K562 (cell line): ENCODE data around the gene ZNF362. TPM values are rescaled to one million over a fixed set of nuclear protein-coding genes. Genes with fewer than 3 reads are reported as not detected.

Experiments
- ATF4 ChIP-seq: fragments of 450-650 bp; formaldehyde crosslinking; IDR thresholded peaks from 2 replicates; pipeline ENCODE4 v1.4.0; 2022; ENCODE audit warnings: mild to moderate bottlenecking, moderate library complexity
- ATF7 ChIP-seq: fragments of 450-650 bp; IDR thresholded peaks from 2 replicates; pipeline ENCODE4 v1.7.1; 2014; ENCODE audit warnings: mild to moderate bottlenecking, moderate library complexity
- BRCA1 ChIP-seq, 2 experiments: fragments of 450-650 bp in 1 of 2; sonication (generic) in 1 of 2; formaldehyde crosslinking in 1 of 2; IDR thresholded peaks; 2 replicates each; pipeline versions ENCODE4 v1.5.0 to v1.6.1; 2017 to 2020; ENCODE audit warnings: mild to moderate bottlenecking in 1 of 2, missing genetic modification reagents in 1 of 2
- CHD4 ChIP-seq: fragments of 200-600 bp; sonication (generic); IDR thresholded peaks from 3 replicates; pipeline ENCODE4 v1.6.1; 2012; ENCODE audit warnings: low read depth, mild to moderate bottlenecking, mixed read lengths, low read length, inconsistent platforms; ENCODE audit not compliant: insufficient read depth, insufficient replicate concordance, poor library complexity, severe bottlenecking
- CREBBP ChIP-seq: IDR thresholded peaks from one replicate; pipeline ENCODE4 v1.6.1; 2012; ENCODE audit warnings: low read depth, mild to moderate bottlenecking, control low read depth, inconsistent platforms, low read length
- ETV1 ChIP-seq: fragments of 450-650 bp; conservative IDR thresholded peaks from 2 replicates; pipeline ENCODE4 v1.6.1; 2016; ENCODE audit warnings: missing genetic modification characterization, control low read depth, low read depth, missing compliant biosample characterization
- FOXJ3 ChIP-seq: sonication (generic); formaldehyde crosslinking; IDR thresholded peaks from 2 replicates; pipeline ENCODE4 v1.4.0; 2020; ENCODE audit warnings: mild to moderate bottlenecking, missing genetic modification reagents
- GTF2F1 ChIP-seq: IDR thresholded peaks from 2 replicates; pipeline ENCODE4 v1.6.1; 2011; ENCODE audit warnings: low read depth, low read length, improper control_type of control experiment
- KDM2B ChIP-seq: fragments of 250-450 bp; sonication (Bioruptor Pico); IDR thresholded peaks from 2 replicates; pipeline ENCODE4 v1.8.0; 2021; ENCODE audit warnings: mild to moderate bottlenecking, moderate library complexity
- MCM3 ChIP-seq: fragments of 450-650 bp; IDR thresholded peaks from 2 replicates; pipeline ENCODE4 v1.6.1; 2016
- MCM7 ChIP-seq, 2 experiments: fragments of 450-650 bp; IDR thresholded peaks; 2 replicates each; pipeline ENCODE4 v1.6.1; 2016 to 2018
- MEF2A ChIP-seq: IDR thresholded peaks from 2 replicates; pipeline ENCODE4 v1.6.1; 2011; ENCODE audit warnings: low read depth, mild to moderate bottlenecking, low read length, moderate library complexity; ENCODE audit not compliant: control insufficient read depth
- NELFE ChIP-seq: IDR thresholded peaks from 2 replicates; pipeline ENCODE4 v1.6.1; 2011; ENCODE audit warnings: mild to moderate bottlenecking; ENCODE audit not compliant: insufficient read depth, insufficient read length
- NFIX ChIP-seq: fragments of 250-450 bp; sonication (Bioruptor Pico); IDR thresholded peaks from 2 replicates; pipeline ENCODE4 v1.4.0; 2020; ENCODE audit warnings: low read depth, mild to moderate bottlenecking, moderate library complexity
- NONO ChIP-seq, 2 experiments: fragments of 200-400 bp in 1 of 2; fragments of 450-650 bp in 1 of 2; formaldehyde crosslinking in 1 of 2; IDR thresholded peaks; 2 replicates each; pipeline ENCODE4 v1.6.1; 2017; ENCODE audit warnings: low read depth in 2 of 2, mild to moderate bottlenecking in 2 of 2, moderate library complexity in 2 of 2, low read length in 1 of 2
- PCBP1 ChIP-seq: fragments of 200-400 bp; formaldehyde crosslinking; IDR thresholded peaks from 2 replicates; pipeline ENCODE4 v1.6.1; 2018; ENCODE audit warnings: mild to moderate bottlenecking, low read depth, low read length; ENCODE audit not compliant: poor library complexity, severe bottlenecking
- POLR2A ChIP-seq: fragments of 450-650 bp; conservative IDR thresholded peaks from 2 replicates; pipeline ENCODE4 v1.6.1; 2016
- POLR2B ChIP-seq: fragments of 450-650 bp; IDR thresholded peaks from 2 replicates; pipeline ENCODE4 v1.6.1; 2018; ENCODE audit warnings: low read depth; ENCODE audit not compliant: partially characterized antibody
- PURB ChIP-seq: sonication (generic); formaldehyde crosslinking; IDR thresholded peaks from 2 replicates; pipeline ENCODE4 v1.9.0; 2021; ENCODE audit warnings: low read depth, mild to moderate bottlenecking, missing genetic modification reagents
- RBFOX2 ChIP-seq: fragments of 200-400 bp; formaldehyde crosslinking; IDR thresholded peaks from 2 replicates; pipeline ENCODE4 v1.6.1; 2017; ENCODE audit warnings: low read depth, mild to moderate bottlenecking, low read length, moderate library complexity
- RFX1 ChIP-seq: fragments of 450-650 bp; IDR thresholded peaks from 2 replicates; pipeline ENCODE4 v1.6.1; 2016; ENCODE audit warnings: mild to moderate bottlenecking, moderate library complexity
- SMAD2 ChIP-seq: fragments of 150-350 bp; IDR thresholded peaks from 2 replicates; pipeline ENCODE4 v1.6.1; 2014; ENCODE audit warnings: low read depth, mild to moderate bottlenecking, low read length
- SMAD4 ChIP-seq: fragments of 250-450 bp; sonication (Bioruptor Pico); conservative IDR thresholded peaks from 2 replicates; pipeline ENCODE4 v1.8.0; 2021; ENCODE audit warnings: inconsistent platforms, mild to moderate bottlenecking, moderate library complexity
- SMARCA5 ChIP-seq: fragments of 450-650 bp; IDR thresholded peaks from 2 replicates; pipeline ENCODE4 v1.6.1; 2016
- STAG1 ChIP-seq: sonication (generic); formaldehyde crosslinking; IDR thresholded peaks from 2 replicates; pipeline ENCODE4 v1.5.0; 2020; ENCODE audit warnings: missing genetic modification reagents, borderline replicate concordance
- SUPT5H ChIP-seq: fragments of 450-650 bp; IDR thresholded peaks from 2 replicates; pipeline ENCODE4 v1.6.1; 2016
- TAF9B ChIP-seq: fragments of 450-650 bp; IDR thresholded peaks from 2 replicates; pipeline ENCODE4 v1.6.1; 2018; ENCODE audit warnings: mild to moderate bottlenecking; ENCODE audit not compliant: partially characterized antibody
- THAP7 ChIP-seq: fragments of 250-450 bp; sonication (Bioruptor Pico); IDR thresholded peaks from 2 replicates; pipeline ENCODE4 v1.5.0; 2021
- ZKSCAN8 ChIP-seq: fragments of 200-800 bp; sonication (Bioruptor generic); IDR thresholded peaks from 2 replicates; pipeline ENCODE4 v1.6.1; 2016; ENCODE audit warnings: missing genetic modification characterization, missing compliant biosample characterization
- ZNF23 ChIP-seq: fragments of 250-450 bp; sonication (Bioruptor Pico); IDR thresholded peaks from 2 replicates; pipeline ENCODE4 v1.4.0; 2020; ENCODE audit warnings: mild to moderate bottlenecking
- ZNF668 ChIP-seq: fragments of 250-450 bp; sonication (Bioruptor Pico); IDR thresholded peaks from 2 replicates; pipeline ENCODE4 v1.8.0; 2022; ENCODE audit warnings: mild to moderate bottlenecking, inconsistent platforms
- polyA plus RNA-seq, 8 experiments: library from polyadenylated mRNA; depleted of rRNA in 4 of 8; stranded (reverse) in 5 of 8; unstranded in 3 of 8; fragments of >200 nt; fragmentation: Nextera tagmentation in 2 of 8; fragmentation: Illumina TruSeq in 1 of 8; extraction: Ambion mirVana in 2 of 8; extraction: Trizol in 1 of 8; gene quantifications; 2 replicates each; pipeline versions ENCODE4 v1.2.1 to v1.2.3, GENCODE V29; 2011 to 2014; ENCODE audit warnings: inconsistent platforms in 1 of 8, missing spikeins in 1 of 8
- total RNA-seq, 7 experiments: library from RNA; depleted of rRNA in 6 of 7; stranded (reverse); fragments of >200 nt in 6 of 7; fragmentation: Illumina TruSeq in 2 of 7; extraction: Trizol in 2 of 7; gene quantifications; 2 replicates each; pipeline versions ENCODE4 v1.2.1 to v1.2.3, GENCODE V29; 2011 to 2021; ENCODE audit warnings: low replicate concordance in 1 of 7

ZNF362 gene
- total and polyA plus RNA-seq, 9 of the 15 experiments (the other 6 are each of a cell fraction or from before 2014, with no cell fraction given): 0.01 to 1.1 (median 0.35) TPM; not detected in 1

- no peak for TF ChIP-seq ATF4 (CRISPR knock-in tag)
- no peak for TF ChIP-seq CHD4
- TF ChIP-seq ZNF668 (CRISPR knock-in tag): no peak
- no peak for TF ChIP-seq CREBBP
- no peak for TF ChIP-seq POLR2B
- TF ChIP-seq SUPT5H: no peak
- TF ChIP-seq NELFE: no peak
- TF ChIP-seq MCM3: no peak
- TF ChIP-seq NONO (IDR thresholded peaks at IDR 0.05; ENCODE audit: low read depth in 2 of 2, low read length in 1 of 2): peak in 1 of 2 experiments; percentile 22; a peak in 1 of 4 replicates
- no peak for TF ChIP-seq SMAD2
- TF ChIP-seq STAG1 (CRISPR knock-in tag): peak; percentile 56; the same call in 1 of the 2 replicates
- TF ChIP-seq PCBP1: no peak
- no peak for TF ChIP-seq RFX1
- no peak for TF ChIP-seq FOXJ3 (CRISPR knock-in tag)
- TF ChIP-seq GTF2F1: no peak
- TF ChIP-seq THAP7: no peak
- TF ChIP-seq NFIX (CRISPR knock-in tag): no peak
- TF ChIP-seq ETV1: peak; percentile 64
- TF ChIP-seq ZKSCAN8 (CRISPR knock-in tag): no peak
- no peak for TF ChIP-seq MEF2A
- TF ChIP-seq SMARCA5: peak; percentile 55; the same call in 1 of the 2 replicates
- TF ChIP-seq RBFOX2: no peak
- TF ChIP-seq KDM2B (CRISPR knock-in tag): no peak
- no peak for TF ChIP-seq BRCA1 (IDR thresholded peaks at IDR 0.05)
- no peak for TF ChIP-seq BRCA1 (CRISPR knock-in tag; IDR thresholded peaks at IDR 0.05)
- TF ChIP-seq ZNF23: no peak
- no peak for TF ChIP-seq POLR2A
- 0 out of 2 replicates have a peak, but pooled peaks have one; percentile 15 for TF ChIP-seq SMAD4 (CRISPR knock-in tag)
- TF ChIP-seq ATF7: peak; percentile 32; the same call in 1 of the 2 replicates
- no peak for TF ChIP-seq TAF9B
- no peak for TF ChIP-seq PURB (CRISPR knock-in tag)
- TF ChIP-seq MCM7 (IDR thresholded peaks at IDR 0.05): no peak
These were observed 39.3 kb downstream of the ZNF362 start (continued) for GRCh38 chr1:33295450-33296081.
